Measurements from ENCODE around the gene TNFRSF25. TPM values are rescaled to one million over a fixed set of nuclear protein-coding genes. Genes with fewer than 3 reads are reported as not detected.
A peak's percentile ranks its signal among the peaks of the same experiment; 100 is the strongest.

TNFRSF25 gene
- polyA plus RNA-seq, 10 donors: 5.7 to 13.9 (median 9.5) TPM

DNA sequence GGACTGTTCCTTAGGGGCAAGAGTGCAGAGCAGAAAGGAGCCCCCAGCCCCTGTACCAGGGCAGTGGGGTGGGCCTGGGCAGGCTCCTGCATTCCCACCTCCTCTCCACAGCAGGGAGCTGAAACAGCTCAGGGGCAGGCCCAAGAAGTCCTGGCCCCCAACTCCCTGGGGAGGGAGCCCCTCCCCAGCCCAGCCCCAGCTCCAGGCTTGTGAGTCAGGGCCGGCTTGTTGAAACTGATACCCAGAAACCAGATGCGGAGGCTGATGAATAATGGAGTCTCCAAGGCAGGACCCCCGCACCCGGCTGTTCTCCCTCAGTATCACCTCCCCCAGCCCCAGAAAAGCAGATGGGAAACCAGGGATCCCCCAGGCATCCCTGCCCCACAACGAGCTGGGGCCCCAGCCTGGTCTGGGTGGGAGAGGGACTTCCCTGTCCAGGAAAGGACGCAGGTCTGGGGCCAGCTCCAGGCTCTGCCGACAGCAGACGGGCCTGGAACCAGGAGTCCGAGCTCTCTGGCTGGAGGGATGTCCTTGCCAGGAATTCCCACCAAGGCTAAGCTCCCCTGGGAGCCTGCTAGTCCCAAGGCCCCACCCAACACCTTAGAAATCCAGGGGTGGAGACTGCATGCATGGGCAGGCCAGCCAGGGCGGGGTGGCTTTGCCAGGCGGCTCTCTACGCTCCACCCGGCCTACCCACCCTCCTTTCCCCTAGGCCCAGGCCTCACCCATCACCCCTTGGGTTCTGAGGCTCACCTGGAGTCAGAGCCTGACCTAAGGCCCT, 22.8 kb upstream of the TNFRSF25 start:
- DNase-seq: no peak

DNA sequence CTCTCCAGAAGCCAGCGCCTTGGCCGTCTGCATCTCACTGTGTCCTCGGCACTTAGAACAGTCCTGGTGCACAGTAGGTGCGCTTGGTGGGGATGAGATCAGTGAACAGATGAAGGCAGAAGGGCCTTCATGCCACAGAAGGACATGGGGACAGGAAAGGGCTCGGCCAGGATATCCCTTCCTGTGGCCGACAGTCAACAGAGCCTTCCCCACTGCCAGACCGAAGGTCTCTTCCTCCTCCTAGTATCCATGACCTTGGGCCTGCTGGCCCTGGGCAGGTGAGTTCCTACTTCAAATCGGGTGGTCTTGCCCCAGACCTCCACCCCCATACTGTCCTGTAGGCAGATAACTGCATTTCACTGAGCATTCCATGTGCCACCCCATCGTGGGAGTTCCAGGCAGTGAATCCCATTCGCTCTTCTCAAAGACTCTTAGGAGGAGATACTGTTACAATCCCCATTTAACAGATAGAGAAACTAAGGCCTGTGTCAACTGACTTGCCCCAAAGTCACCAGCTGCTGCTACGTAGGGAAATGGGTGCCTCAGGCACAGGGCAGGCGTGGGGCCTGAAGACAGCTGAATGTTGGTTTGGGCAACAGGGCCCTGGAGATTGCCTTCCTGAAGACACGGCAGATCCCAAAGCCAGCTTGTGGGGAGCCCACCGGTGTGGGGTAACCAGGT, 22.0 kb upstream of the TNFRSF25 start:
- DNase-seq: no peak

DNA sequence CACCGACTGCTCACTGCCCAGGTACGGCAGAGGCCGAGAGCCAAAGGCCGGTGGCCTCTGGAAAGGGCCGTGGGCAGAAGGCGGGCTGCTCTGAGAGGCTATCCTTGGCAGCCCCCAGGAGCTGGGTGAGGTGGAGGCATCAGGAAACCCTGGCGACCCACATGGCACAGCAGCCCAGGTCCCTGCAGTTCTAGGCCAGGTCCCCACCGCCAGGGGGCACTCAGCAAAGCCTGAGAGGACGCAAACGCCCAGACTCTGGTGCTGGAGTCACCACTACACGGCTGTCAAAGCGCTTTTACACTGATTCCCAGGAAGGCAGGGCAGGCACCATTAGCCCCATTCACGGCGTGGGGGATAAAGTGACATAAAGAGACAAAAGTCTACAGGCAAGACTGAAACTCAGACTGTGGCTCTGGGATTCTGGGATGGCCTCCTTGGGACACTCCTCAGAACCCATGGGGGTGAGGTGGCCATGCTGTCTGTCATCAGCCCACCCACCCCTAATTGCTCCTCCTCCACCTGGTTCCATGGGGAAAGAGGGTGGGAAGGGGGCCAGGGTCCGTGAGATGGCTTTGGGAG, 20.5 kb upstream of the TNFRSF25 start:
- peak; percentile 64 to 87 (median 79) for DNase-seq

DNA sequence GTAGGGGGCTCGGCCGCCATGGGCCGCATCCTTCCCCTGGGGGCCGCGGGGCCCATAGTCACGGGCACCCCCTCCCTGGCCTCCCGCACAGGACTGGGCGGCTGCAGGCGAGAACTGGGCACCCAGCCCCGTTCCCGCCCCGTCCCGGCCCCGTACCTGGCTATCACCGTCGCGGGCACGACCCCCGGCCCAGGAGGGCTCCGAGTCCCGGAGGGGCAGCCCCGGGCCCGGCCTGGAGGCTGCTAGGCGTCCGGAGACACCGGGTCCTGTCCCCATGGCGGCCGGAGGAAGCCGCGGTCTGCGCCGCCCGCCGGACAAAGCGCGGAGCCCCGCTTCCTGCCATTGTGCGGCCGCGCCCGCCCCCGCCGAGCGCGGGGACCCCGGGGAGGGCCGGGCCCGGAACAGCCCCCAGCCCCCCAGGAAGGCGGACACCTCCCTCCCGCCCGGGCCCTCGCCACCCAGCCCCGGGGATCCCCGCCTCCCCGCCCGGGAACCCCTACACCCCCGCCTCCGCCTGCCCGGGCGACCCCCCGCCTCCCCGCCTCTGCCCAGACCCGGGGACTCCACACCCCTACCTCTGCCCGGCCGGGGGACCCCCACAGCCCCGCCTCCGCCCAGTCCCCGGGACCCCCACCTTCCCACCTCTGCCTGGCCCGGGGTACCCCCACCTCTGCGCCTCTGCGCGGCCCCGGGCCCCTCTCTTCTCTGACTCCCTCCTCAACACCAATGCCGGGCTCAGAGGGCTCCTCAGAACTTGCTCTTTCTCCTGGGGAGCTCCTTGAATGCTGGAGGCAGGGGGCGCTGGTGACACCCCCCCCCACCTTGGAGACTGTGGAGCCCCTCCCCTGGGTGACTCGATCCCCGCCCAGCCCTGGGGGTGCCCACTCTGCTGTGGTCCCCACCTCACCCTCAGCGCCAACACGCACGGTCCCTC, 19.5 kb upstream of the TNFRSF25 start:
- DNase-seq: no peak

DNA sequence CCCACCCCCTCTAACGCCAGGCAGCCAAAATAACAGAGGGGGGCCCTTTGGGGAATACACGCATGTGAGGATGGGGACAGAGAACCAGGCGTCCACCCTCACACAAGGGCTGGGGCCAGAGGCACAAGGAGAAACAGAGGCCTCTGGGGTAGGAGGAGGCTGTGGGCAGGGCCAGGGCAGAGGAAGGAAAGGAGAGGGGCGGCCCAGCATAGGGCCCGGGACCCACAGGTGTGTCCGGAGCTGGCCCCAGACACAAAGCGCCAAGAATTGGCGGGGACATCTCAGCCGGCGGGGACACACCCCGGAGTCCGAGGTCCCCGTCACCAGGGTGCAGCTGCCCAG, 18.8 kb upstream of the TNFRSF25 start:
- no peak for DNase-seq

DNA sequence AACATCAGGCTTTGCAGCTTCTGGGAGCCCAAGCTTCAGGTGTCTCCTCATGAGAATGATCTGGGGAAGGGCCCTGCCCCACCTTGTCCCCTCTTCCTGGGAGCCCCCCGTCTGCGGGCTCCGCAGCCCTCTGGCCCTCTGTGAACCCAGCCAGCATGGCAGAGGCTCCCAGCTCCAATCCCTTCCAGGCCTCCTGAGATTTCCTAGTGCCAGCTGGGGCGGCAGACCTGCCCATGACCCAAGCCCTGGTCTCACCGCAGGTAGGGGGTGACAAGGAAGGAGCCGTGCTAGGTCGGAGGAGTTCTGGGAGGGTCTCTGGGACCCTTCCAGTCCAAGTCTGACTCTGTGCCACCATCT, 17.8 kb upstream of the TNFRSF25 start:
- no peak for DNase-seq

DNA sequence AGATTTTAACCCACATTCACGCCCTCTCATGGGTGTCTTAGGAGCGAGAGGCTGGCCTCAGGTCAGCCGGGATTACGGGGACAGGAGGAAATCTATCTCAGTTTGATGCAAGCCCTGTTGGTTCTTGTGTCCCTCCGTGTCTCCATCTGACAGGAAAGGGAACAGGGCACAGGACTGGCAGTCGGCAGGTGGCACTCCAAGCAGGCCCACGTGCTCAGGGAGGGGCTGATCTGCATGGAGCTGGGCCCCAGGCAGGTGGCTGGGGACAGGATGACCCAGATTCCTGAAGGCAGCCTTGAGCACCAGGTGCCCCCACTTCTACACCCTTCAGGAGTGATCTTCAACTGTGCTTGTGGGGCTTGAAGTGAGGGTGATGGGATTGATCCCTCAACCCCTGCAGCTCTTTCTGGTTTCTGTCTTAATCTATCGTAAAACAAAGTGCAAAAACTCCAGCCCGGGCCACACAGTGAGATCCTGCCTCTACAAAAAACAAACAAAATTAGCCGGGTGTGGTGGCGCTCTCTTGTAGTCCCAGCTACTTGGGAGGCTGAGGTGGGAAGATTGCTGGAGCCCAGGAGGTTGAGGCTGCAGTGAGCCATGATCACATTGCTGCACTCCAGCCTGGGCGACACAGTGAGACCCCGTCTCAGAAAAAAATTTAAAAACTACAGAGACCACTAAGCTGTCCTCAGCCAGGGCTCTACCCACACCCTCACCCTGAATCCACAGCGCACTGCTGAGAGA, 17.2 kb upstream of the TNFRSF25 start:
- no peak for DNase-seq

DNA sequence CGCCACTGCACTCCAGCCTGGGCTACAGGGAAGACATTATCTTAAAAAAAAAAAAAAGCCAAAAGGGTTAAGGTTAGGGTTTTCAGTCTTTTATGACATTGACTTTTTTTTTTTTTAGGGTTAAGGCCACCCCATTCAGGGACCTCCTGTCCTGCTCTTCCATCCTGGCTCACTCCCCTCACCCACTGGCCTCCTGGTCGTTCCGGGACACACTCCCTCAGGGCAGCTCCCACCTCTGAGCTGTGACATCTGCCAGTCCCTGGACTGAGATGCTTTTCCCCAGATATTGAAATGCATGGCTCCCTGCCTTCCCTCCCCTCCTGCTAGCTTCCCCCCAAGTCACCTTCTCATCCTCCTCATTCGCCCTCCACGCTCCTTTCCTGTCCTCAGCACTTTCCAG, 15.8 kb upstream of the TNFRSF25 start:
- no peak for DNase-seq

DNA sequence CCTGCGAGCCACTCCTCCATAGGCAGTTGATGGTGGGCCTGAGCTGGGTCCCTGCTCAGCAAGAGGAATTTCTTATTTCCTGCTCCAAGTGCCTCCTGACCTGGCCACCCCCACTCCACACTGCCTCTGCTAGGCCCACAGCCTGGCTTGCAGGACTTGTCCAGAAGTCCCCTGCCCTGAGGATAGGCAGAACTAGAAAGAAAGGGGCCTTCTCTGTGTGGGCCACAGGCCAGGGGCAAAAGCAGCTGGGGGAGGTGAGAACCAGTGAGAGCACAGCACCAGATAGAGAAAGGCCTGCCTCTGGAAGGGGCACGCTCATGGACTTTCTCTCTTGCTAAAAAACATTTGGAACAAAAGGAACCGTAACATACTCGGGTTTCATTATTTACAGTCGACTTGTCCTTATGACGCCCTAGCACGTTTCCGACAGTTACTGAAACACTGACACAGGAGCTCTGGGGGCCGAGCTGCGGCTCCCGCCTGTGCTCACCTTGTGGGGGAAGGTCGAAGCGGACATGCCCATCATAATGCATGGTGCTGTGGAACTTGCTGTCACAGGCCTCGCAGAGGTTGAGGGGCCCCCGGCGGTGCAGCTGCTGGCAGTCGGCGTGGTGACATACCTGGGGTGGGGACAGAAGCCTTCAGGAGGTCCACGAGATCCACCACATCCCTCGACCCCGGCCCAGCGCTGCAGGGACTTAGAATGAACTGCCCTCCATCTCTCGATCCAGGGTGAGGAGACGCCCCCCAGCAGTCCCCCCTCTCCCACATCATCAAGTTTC, 11.3 kb upstream of the TNFRSF25 start:
- DNase-seq: no peak

DNA sequence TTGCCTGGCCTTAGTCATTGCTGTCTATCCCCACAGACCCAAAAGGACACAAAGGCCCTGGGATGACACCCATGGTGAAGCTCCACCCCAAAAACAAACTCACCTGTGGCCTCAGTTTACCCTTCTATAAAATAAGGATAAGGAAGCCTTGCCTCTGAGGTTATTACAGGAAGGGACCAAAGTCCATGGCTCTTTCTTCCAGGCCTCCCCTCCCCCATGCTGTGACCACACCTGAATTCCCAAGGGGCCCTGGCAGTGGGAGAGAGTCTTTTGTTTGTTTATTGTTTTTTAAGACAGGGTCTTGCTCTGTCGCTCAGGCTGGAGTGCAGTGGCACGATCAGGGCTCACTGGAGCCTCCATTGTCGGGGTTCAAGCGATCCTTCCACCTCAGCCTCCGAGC, 10.5 kb upstream of the TNFRSF25 start:
- no peak for DNase-seq

DNA sequence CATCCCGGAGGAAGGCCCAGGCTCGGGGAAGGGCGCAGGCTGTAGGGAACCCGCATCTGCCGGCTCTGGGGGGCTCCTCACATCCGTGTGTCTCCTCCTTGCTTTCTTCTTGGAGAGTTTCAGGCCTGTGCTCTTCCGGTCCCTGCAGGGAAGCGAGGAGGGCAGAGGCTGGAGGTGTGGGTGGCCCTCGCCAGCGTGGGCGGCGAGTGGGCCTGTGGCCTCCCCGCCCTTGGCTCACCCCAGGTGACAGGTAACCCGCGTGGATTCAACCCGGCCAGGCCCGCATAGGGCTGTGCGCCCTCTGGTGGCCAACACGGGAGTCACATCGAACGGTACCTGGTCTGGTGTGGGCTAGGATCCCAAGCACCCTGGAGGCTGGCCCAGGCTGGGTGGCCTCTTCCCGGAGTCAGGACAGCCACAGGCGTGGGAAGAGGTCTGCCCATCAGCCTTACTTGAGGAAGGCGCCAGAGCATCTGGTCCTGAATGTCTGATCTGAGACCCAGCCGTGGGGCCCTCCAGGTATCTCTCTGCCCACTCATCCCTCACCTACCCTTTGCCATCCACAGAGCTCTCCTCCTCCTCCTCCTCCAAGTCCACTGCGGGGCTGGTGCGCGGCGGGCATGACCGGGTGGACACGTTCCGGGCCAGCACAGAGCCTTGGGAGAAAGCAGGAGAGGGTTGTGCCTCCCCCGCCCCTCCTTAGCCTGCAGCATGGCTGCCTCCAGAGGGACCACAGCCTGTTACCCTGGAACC, 9.6 kb upstream of the TNFRSF25 start:
- DNase-seq: peak in 1 of 3 donors; percentile 44

DNA sequence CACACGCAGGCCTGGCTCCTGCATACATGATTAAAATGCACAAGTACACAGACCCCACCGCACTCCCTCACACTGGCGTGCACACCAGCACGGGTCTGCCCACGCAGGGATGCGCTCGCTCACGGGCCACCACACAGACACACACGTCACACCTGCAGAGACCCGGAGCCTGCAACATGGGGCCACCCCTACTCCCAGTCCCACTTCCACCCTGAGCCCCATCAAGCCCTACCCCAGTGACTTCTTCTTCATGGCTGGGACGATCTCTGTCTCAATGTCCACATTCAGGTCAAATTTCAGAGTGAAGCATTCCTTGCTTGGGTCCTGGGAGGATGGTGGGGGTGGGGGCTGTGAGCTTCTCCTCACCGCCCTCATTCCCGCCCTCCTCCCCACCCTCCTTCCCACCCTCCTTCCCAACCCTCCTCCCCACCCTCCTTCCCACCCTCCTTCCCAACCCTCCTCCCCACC, 8.9 kb upstream of the TNFRSF25 start:
- DNase-seq: no peak

DNA sequence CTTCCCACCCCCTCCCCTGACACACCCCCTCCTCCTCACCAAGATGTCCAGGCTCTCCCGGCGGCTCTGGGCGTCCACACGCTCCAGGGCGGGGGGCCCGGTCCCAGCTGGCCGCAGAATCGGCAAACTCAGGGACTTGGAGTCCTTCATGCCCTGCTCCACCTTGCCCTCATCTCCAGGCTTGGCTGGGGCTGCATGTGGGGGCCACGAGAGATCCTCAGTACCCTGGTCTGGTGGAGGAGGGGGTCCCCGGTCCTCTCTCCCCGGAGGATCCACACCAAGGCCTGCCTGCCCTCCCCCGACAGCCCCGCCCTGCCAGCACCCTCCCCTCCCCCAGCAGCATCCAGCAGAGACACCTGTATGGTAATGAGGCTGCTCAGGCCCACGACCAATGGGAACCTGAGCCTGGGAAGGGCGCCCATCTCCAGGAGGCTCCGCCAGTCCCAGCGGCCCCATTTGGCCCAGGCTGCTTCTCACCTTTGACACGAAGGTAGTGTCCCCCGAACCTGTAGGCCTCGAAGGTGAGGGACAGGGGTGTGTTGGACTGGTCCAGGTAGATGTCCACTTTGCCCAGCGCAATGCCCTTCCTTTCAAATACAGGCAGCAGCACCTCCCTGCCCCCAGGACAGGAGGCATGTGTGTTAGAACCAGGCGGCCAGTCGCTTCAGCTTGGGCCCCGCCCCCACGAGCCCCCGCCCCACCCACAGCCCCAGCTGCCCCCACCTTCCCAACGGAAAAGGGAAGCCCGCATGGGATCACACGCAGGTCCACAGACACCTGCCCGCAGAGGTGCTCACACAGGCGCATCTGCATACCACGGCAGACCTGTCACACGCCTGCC, 8.2 kb upstream of the TNFRSF25 start:
- DNase-seq: no peak

DNA sequence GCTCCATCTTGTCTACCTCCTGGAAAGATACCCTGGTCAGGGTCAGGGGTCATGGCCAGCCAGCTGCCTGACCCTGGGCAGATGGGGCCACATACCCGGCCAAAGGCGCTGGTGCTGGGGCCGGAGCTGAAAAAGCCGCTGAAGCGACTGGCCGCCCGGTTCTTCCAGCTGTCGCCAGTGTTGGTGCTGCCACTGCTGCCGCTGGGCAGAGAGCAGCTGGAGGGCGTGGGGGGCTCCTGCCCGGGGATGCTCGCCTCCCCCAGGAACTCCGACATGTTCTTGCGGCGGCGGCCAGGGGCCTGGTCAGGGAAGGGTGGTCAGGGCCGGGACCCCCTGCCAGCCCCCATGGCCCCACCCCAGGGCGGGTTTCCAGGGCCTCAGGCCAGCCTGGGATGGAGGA, 7.2 kb upstream of the TNFRSF25 start:
- DNase-seq: no peak

DNA sequence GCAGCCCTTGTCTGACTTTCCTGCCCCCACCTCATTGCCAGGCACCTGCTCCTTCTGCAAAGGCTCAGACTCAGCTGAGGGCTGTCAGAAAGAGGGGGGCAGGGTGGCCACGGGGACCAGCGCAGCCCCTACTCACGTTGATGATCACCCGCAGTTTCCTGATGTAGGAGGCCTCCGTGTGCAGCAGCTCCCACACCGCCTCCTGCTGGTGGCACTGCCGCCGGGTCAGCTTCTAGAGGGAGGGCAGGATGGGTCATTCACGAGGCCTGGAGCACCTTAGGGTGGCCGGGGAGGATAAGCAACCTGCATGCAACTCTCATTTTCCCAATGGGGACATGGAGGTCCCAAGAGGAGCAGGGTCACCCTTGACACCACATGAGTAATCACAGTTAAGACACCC, 6.4 kb upstream of the TNFRSF25 start:
- DNase-seq: no peak

DNA sequence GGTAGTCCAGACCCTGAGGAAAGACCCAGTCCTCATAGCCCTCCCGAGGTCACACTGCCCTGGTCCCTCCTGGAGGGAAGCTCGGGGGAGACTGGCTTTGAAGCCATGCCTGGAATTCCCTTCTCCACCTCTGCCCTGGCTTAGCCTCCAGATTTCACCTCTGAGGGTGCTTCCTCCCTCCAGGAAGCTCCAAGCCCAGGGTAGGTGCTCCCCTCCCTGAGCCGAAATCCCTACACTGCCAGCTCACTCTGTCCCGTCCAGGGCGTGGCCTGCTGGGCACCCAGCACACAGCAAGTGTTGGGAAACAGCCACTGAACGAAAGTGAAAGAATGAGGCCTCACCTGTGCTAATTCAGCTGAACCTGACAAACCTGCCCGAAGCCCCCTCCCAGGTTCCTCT, 6.0 kb upstream of the TNFRSF25 start:
- no peak for DNase-seq

DNA sequence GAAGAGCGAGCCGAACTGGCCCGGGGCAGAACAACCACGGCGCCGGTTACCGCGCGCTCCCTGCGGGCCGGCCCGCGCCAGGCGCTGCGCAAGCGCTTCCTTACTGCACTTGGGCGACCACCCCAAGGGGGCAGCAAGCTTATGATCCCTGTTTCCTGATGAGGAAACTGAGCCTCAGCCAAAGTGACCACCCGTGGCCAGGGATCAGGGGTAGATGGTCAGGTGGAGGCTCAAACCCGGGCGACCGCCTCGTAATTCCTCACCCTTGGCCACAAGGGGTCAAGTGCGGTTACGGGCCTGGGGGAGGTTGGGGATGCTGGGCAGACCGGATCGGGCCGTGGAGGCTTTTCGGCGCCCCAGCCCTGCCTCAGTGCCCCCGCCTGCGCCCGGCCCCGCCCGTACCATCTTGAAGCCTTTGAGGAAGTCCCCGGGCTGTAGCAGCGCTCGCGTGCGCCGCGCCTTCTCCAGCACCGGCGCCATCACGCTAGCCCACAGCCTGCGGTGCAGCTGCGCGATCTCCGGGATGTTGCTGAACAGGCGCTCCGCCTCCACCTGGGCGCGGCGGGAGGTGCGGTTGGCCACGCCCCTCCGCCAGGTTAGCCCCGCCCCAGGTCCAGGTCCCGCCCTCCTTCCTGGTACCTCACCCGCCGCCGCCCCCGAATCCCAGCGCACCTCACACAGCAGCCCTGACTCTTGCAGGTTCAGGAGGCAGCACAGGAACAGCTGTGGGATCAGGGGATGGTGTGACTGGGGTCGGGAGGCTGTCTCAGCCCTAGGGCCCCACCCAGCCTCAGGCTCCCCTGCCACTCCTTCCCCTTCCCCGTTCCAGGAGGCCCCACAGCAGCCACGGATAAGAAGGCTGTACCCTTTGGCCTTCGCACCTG, 5.4 kb upstream of the TNFRSF25 start:
- no peak for DNase-seq
